M059J (cell line): ENCODE measurements around the gene AGBL4. TPM values are rescaled to one million over a fixed set of nuclear protein-coding genes. Genes with fewer than 3 reads are reported as not detected.
"Not testable (repeated sequence)": the region's sequence is repeated elsewhere in the genome, so short reads cannot be mapped to it uniquely, and the experiment has no call there.

ENCODE experiments used
- DNase-seq: peaks from one replicate; pipeline ENCODE4 v3.0.0-alpha.2; 2012; ENCODE audit warnings: low read depth
- total RNA-seq: library from RNA; depleted of rRNA; stranded (reverse); fragments of >200 nt; shearing (Covaris generic); gene quantifications from 2 replicates; pipeline ENCODE4 v1.2.3, GENCODE V29; 2014

AGBL4 gene
- total RNA-seq, 1 experiment from 2014 or later, result not detected

GRCh38 chr1:49028396-49028795 lies 995.4 kb downstream of the AGBL4 start:
- no peak for DNase-seq

DNA sequence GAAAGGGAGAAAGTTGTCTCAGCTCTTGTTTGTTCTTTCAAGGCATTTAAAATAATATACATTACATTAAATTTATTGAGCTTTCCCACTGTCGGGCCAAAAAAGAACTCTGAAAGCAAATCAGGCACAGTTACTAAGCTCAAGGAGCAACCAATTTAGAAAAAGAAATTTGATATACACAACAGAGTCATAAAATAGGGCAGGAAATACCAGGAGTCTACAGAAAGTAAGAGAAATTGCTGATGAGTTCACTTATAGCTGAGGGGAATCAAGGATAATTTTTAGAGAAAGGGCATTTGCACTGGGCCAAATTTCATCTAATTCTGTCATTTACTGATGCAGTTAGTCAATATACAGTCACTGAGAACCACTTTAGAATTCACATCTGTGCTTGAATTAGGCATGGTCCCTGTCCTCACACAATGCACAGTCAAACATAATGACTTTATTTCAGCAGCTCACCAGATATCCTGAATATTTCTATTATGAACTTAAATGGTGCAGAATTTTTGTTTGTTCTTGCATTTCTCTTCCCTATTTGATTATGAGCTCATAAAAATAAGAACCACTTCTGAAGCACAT lies 997.4 kb downstream of the AGBL4 start:
- DNase-seq, result no peak

DNA sequence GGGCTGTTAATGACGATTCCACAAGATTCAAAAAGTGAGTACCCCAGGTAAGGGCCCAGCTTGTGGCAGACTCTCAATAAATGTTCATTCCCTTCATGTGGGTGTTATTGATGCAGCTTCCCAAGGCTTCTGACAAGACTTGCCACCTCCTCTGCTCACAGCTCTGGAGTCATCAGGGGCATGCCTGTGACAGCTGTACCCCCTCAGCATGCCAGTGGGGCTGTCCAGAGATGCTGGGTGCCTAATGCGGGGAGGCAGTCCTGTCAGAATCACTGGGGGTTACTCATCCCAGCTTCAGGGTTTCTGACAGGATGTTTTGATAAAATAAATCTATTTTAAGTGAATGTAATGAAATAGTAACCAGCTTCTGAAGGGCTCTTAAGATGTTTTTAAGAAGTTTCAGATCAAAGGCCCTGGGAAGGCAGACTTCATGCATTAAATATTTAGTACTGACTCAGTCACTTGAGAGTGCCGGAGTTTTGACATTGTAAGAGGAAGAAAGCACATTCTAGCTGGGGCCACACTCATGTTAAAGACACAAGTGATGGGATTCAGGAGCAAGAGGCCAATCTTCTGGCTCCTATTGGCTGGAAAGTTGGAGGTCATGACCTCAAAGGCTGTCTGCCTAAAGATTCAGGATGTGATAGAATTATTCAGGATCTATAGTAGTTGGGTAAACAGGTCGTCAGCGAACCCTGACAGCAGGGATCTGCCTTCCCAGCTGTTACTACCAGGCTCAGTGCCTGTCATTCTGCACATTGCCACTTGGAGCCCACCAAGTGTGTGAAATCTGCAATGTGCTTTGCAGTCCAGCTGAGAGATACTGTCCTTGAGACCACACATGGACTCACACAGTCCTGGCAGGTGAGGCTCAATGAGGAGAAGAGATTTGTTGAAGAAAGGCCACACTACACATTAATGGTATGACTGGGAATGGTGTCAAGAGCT lies 1007.5 kb downstream of the AGBL4 start:
- no peak for DNase-seq

DNA sequence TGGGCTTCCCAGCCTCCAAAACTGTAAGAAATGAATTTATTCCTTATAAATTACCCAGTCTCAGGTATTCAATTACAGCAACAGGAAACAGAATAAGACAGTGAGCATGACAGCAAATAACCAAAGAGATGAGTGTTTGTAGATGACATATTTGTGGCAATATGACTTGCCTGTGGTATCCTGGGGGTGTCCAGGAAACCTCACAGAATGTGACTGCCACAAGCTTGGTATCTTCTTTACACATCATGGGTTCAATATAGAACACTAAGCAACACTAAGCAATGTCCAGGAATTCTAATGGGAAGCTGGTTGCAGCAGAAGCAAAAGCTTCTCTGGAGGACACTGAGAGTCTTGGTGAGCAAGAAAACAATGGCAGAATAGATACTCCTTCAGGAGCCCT lies 1010.7 kb downstream of the AGBL4 start:
- no peak for DNase-seq

DNA sequence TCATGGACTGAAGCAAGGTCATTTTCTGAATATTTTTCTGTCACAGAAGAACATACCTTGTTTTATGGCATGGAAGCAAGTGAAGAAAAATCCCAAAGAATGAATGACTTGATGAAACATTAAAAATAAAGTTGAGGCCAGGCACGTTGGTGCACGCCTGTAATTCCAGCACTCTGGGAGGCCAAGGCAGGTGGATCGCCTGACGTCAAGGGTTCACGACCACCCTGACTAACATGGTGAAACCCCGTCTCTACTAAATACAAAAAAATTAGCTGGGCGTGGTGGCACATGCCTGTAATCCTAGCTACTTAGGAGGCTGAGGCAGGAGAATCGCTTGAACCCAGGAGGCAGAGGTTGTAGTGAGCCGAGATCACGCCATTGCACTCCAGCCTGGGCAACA lies 1020.8 kb downstream of the AGBL4 start:
- DNase-seq, result not testable (repeated sequence)

DNA sequence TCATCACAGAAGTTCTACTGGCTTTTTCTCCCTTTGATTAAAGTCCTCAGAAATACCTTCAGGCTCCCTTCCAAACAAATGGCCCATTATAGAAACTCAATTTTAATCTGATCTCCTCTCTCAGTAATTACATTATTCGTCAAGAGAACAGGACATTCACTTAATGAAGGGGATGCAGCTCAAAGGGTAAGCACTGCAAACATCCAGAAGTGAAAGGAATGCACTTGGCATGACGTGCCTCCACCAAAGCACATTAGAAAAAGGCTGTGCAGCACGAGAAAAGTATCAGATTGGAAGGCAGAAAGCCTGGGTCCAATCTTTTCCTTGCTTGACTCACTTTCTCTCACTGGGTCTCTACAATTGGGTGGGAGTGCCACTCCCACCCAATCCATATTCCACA lies 1024.4 kb downstream of the AGBL4 start:
- no peak for DNase-seq

- no peak for DNase-seq
Measured at GRCh38 chr1:48996311-48996710, 1027.4 kb downstream of the AGBL4 start.

GRCh38 chr1:48988633-48989197 lies 1035.0 kb downstream of the AGBL4 start:
- no peak for DNase-seq

- no peak for DNase-seq
Measured at GRCh38 chr1:48979940-48980339, 1043.8 kb downstream of the AGBL4 start.

- DNase-seq, result no peak
Measured at GRCh38 chr1:48978413-48978812, 1045.3 kb downstream of the AGBL4 start.

DNA sequence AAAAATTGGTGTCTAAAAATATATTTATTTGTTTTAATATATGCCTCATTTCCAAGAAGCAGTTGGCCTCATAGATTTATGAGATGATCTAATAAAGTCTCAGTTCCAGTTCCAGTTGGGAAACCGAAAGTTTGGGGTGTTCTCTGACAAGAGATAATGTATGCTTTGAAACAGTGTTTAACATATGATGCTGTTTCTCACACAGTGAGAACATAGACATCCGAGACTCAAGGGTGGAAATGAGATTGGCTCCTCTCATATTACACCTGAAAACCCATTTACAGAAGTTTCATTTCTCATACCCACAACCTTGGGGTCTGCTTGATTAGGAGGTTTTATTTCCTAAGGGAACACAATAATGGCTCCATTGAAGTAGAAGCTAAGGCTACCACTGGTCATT lies 1046.5 kb downstream of the AGBL4 start:
- no peak for DNase-seq

- no peak for DNase-seq
Measured at GRCh38 chr1:48969971-48970370, 1053.8 kb downstream of the AGBL4 start.

DNA sequence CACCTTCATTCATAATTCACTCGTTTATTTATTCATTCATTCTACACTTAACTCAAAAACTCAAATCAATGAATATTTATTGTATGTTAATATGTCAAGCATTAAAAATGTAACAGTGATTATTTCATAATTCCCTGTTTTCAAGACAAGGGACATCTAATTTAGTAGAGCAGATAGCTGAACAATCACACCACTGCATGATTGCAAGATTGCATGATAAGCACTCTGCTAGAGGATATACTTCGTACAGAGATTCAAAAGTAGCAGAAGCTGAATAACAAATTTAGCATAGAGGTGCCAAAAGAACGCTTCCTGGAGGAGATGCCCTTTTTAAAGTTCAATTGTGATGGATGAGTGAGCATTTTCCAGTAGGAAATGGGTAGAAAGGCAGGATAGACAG lies 1056.4 kb downstream of the AGBL4 start:
- DNase-seq, result no peak

- no peak for DNase-seq
Measured at GRCh38 chr1:48966583-48966982, 1057.2 kb downstream of the AGBL4 start.

DNA sequence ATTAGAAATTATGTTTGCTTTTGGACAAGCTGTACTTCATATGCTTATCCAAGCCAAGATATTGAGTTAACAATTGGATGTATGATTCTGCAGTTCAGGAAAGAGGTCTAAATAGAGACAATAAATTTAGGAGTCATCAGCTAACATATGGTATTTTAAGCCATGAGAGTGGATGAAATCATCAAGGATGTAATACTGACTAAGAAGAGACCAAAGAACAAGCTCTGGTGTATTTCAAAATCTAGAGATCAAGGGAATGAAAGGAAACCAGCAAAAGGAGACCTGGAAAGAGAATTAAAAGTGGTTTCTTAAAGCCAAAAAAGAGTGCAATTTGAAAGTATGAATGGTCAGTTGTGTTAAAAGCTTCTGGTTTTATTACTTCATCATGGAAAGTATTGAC lies 1063.4 kb downstream of the AGBL4 start:
- DNase-seq, result no peak

DNA sequence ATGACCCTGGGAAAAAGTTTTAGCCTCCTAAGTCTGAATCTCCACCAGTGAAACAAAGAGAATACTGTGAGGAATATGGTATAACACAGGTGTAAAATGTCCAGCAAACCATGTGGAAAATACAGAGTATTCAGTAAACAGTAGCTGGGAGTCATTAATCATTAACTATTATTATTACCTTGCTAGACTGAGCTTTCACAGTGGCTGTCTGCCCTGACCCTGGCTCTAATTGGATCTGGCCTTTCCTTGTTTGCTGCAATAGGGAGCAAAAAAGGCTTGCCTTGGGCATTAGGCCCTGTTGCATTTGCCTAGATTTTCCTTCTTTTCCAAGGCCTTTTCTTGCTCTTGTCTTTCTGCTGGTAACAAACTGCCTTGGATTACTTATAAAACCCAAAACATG lies 1068.0 kb downstream of the AGBL4 start:
- DNase-seq, result no peak

GRCh38 chr1:48953617-48954016 lies 1070.1 kb downstream of the AGBL4 start:
- no peak for DNase-seq

GRCh38 chr1:48948562-48948961 lies 1075.2 kb downstream of the AGBL4 start:
- no peak for DNase-seq

DNA sequence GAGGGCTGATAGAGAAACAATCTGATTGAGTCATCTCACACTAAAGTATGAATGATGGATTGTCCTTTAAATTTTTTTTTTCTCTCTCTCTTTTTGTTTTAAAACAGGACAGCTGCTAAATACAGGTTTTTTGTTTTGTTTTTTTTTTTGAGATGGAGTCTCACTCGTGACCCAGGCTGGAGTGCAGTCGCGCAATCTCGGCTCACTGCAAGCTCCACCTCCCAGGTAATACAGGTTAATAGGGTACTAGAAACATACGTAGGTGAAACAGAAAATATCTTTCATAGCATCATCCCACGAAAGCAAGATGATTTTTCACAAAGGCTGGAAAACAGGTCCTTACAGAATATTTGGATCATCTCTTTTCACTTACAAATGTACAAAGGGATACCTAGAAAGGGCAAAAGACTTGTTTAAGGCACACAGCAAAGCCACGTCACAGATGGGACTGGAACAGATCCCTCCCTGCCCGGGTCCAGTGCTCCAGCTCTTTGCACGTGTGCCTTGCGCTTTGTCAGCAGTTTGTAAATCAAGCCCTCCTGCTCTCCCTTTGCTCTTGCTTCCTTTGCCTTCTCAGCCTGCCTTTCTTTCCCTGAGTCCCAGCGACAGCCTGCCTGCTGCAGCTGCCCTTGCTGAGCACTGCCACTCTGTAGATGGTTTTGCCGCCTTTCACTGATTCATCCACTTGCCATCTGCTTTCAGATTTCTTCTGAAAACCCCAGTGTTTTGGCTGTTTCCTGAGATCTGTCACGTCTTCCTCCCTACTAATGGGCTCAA lies 1075.8 kb downstream of the AGBL4 start:
- DNase-seq, result no peak

DNA sequence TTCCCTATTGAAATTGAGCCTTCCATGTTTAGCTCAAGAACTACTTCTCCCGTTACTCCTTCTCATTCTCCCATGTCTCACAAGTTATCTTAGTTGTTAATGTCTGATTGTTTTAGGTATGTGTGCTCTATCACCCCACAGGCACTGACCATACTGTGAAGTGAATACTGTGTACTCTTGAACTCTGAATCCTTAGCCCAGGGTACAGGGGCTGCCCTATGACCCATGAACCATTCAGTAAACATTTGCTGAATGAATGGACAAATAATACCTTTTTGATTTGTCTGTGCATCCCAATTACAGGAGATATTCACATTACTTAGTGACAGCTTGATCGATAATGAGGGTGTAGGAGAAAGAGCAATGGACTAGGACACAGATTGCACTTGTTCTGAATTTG lies 1077.7 kb downstream of the AGBL4 start:
- DNase-seq, result no peak

DNA sequence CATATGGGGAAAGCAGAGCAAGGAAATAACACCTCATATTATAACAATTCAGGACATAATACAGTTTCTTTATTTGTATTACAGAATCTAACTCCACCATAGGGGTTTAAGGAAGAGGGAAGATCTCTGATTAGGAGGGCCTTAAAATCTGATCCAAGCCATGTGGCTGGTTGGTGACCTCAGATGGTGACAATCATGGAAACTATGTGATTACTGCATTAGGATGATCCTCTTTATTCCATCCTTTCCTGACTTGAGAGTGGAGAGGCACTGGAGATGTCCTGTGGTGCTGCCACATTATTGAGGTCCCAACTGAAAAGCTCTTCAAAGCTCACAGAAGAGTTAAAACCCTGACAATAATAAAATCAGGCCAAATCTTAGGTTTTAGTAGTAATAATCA lies 1078.9 kb downstream of the AGBL4 start:
- DNase-seq, result no peak

DNA sequence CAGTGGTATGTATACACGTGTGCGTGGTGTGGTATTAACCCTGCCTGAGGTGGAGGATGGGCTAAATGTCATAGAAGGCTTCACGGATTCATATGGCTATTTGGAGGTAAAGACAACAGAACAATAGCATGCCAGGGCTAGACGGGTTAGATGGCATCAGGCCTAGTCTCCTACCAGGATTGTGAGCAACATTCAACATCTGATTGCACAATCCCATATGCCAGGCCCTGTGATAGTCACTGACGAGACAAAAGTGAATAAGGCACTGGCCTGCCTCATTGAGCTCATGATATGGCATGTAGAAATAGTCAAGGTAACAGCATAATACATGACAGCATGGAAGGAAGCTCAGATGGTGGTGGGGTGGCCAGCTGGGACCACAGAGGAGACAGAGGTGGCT lies 1079.9 kb downstream of the AGBL4 start:
- DNase-seq, result no peak
